SK-MEL-5 (cell line): ENCODE measurements around the gene KIAA1210. TPM values are rescaled to one million over a fixed set of nuclear protein-coding genes. Genes with fewer than 3 reads are reported as not detected.
"Not testable (repeated sequence)": the region's sequence is repeated elsewhere in the genome, so short reads cannot be mapped to it uniquely, and the experiment has no call there.

ENCODE experiments used
- DNase-seq: peaks from one replicate; pipeline ENCODE4 v3.0.0-alpha.2; 2016; ENCODE audit warnings: low read depth, low spot score
- in situ Hi-C: cut with HindIII; loops from 2 replicates; pipeline ENCODE4 v1.10.0; 2016; ENCODE audit warnings: low sequenced_read_pairs, high pct_unique_total_duplicates, low pct_unique_long_range_greater_than_20kb
- total RNA-seq: library from RNA; depleted of rRNA; stranded (reverse); fragments of >200 nt; shearing (Covaris generic); gene quantifications from 2 replicates; pipeline ENCODE4 v1.2.3, GENCODE V29; 2014; rRNA removed

KIAA1210 gene
- total RNA-seq, 1 experiment from 2014 or later, result 0.08 TPM

DNA sequence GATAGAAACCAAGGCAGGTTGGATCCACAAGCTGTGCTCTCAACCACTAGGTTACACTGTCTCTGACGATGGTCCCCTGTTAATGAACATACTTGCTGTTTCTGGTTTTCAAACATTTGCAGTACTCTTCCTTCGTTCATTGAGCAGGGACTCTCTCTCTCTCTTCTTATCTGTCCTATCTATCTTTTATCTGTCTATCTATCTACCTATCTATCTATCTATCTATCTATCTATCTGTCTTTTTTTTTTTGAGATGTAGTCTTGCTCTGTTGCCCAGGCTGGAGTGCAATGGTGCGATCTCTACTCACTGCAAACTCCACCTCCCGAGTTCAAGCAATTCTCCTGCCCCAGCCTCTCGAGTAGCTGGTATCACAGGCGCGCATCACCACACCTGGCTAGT lies 64.2 kb downstream of the KIAA1210 start:
- in situ Hi-C loops, result no loop called here
- DNase-seq, result no peak

DNA sequence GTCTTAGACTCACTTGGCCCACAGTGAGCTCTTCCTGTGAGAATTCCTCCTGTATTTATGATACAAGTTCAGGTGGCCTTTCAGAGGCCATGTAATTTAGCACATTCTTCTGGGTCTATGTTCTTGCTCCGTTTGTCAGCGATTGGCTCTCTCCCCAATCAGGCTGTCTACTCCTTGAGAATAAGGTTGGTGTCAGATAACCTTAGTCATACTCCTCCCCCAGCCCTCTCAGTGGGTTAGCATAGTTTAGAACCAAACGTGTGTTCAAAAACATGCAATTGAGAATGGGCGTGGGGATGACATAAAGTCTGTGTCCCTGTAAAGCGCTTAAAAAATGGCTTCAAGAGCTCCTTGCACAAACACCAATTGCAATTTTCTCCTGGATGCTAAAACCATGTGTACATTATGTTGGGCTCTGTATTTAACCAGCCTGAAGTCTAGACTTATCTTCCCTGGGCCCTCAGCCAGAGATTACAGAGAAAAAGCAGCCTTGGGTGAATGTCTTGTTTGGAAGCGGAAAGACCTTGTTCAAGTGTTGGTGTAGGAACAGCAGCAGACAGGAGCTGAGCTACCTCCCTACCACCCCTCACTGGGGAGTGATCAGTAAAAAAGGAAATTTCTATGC lies 64.8 kb downstream of the KIAA1210 start:
- in situ Hi-C loops, result no loop called here
- no peak for DNase-seq

DNA sequence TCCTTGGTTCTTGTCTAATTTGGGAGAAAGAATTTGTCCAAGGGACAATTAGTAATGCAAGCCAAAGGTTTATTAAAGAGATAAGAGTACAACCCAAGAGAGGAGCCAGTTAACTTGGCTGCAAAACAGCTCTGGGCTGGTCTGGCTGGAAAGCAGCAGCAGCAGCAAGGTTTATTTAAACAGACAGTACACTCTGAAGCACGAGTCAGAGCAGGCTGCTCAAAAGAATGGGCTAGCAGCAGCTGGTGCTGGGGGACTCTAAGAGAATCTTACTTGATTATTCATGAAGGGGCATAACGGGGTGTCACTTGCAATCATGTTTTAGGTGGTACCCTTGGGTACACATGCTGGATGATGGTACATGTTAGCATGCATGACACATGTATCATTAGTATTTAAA lies 71.9 kb downstream of the KIAA1210 start:
- in situ Hi-C loops, result no loop called here
- no peak for DNase-seq

DNA sequence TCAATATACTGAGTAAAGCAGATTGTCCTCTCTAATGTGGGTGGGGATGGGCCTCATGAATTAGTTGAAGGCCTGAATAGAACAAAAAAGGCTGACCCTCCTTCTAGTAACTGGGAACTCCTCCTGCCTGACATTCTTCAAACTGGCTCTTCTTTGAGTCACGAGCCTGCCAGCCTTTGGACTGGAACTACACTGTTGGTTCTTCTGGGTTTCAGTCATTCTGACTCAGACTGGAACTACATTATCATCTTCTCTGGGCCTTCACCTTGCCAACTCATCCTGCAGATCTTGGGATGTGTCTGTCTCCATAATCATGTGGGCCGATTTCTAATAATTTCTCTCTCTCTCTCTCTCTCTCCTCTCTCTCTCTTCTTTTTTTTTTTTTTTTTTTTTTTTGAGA lies 81.7 kb downstream of the KIAA1210 start:
- in situ Hi-C loops, result no loop called here

DNA sequence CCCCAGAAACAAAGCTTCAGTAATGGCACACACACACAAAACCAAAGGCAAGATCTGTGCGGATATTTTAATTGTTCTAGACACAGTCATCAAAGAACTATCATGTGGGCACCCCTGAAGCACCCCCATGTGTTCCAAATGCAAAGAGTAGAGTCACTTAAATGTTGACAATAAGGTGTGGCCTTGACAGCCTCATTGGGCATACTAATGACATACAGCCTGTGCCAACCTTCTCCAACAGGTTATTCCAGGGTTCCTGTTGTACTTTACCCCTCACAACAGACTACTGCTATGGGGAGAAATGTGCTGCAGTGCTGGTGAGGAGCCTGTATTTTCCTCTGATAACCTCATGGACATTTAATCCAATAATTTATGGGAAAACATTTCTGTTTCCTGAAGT lies 84.6 kb downstream of the KIAA1210 start:
- no peak for DNase-seq
- in situ Hi-C loops, result no loop called here

More for the DNA sequence above, 81.7 kb downstream of the KIAA1210 start:
- DNase-seq, result no peak

DNA sequence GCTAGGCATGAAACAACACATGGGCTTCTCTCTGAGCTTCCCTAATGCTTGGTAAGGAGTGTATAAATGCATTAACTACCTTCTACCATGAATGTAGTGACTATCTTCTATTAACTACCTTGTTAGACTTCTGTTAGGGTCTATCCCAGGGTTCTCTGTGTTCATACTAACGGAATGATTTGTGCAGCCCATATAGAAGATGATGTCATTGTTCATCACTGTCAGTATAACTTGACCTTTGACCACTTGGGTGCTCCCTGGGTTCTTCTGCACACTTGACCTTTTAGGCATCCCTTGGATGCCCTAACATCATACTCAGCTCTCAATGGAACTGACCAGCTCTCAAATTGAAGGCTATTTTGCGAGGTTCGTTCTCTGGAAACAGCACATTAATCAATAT lies 85.6 kb downstream of the KIAA1210 start:
- no peak for DNase-seq
- in situ Hi-C loops, result no loop called here

DNA sequence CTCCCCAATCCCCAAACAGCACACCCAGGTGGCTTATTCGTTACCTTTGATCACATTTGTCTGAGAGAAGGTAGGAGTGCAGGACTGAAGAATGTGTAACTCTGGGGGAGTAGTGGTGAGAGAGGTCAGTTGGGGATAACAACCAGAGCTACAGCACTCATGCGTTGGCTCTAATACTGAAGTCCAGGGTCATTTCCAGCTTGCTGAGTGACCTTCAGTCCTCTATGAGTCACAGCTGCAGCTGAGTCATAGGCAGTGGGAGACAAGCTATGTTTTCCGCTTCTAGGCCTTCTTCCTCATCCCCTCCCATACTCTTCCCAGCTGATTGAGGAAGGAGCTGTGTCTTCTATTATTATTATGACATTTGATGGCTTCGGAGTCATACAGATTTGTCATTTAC lies 86.4 kb downstream of the KIAA1210 start:
- DNase-seq, result peak; percentile 16
- in situ Hi-C loops, result no loop called here

DNA sequence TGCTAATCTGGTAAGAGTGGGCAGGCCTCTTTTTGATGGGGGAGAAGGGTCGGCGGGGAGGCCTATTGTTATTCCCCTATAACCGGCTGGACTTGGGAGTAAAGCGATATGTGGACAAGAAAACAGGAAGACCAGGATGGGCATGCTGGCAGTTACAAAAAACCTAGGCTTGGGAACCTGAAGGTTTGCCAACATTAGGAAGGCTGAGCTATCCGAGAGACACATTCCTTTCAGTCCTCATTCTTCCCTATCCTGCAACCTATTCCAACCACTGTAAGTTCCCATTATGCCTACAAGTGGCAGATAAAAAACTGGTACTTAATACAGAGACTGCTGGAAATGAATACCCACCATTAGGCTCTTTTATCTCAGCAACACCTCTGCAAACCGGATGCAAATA lies 87.2 kb downstream of the KIAA1210 start:
- DNase-seq, result no peak

DNA sequence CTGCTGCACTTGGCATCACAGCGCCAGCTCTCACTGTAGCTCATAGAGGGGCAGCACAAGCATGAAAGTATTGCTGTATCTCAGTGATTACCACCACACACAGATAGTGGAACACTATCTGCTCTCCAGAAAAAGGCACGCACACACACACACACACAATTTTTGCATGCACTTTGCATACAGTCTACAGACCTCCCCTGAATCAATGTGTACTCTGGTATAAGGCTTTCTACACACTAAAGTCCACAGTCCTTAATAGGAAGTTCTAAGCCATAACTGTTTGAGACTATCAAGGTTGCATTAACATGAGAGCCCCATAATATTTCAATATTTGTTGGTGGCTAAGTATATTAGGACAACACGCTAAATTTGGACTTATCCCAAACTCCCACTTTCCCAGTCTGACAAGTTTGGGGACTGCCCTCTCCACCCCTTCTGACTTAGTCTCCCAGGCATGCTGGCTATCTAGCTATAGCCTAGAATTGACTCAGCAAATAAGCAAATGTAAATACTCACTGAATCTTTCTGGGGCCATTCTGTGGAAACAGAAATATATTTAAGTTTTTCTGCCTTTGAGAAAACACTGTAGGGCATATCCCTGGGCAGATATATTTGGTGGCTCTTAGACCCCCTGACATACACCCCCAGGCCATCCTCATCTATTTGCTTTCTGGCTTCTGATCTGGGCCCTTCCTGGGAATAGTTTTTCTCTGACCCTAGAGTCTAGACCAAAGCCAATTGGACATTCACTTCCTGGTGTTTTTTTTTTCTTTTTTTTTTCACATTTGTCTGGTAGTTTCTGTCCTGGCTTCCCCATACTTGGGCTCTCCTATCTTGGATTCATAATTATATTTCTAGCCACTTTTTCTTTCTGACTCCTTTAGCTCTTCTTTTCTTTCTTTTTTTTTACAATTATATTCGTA lies 91.2 kb downstream of the KIAA1210 start:
- DNase-seq, result no peak
- in situ Hi-C loops, result no loop called here

More for the DNA sequence above, 87.2 kb downstream of the KIAA1210 start:
- in situ Hi-C loops, result no loop called here

DNA sequence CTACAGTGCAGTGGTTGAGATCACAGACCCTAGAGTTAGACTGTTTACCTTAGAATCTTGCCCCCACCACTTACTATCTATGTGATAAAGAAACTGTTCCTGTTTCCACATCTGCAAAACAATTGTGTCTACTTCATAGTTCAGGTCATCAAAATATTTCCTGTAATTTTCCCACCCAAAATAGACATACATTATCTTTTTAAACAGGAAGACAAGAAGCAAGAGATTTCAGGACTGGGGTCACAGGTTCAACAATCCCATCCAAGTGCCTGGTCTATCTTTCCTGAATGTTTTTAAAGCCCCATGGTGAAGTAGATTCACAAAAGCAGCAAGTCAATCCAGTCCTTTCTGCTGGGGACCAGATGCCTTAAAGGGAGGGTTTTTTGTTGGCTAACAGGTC lies 96.6 kb downstream of the KIAA1210 start:
- in situ Hi-C loops, result no loop called here
- no peak for DNase-seq

DNA sequence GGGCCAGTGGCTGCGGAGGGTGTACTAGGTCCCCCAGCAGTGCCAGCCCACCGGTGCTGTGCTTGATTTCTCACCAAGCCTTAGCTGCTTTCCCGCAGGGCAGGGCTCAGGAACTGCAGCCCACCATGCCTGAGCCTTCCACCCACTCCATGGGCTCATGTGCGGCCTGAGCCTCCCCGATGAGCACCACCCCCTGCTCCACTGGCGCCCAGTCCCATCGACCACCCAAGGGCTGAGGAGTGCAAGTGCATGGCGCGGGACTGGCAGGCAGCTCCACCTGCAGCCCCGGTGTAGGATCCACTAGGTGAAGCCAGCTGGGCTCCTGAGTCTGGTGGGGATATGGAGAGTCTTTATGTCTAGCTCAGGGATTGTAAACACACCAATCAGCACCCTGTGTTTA lies 98.0 kb downstream of the KIAA1210 start:
- in situ Hi-C loops, DNase-seq: not testable (repeated sequence)

DNA sequence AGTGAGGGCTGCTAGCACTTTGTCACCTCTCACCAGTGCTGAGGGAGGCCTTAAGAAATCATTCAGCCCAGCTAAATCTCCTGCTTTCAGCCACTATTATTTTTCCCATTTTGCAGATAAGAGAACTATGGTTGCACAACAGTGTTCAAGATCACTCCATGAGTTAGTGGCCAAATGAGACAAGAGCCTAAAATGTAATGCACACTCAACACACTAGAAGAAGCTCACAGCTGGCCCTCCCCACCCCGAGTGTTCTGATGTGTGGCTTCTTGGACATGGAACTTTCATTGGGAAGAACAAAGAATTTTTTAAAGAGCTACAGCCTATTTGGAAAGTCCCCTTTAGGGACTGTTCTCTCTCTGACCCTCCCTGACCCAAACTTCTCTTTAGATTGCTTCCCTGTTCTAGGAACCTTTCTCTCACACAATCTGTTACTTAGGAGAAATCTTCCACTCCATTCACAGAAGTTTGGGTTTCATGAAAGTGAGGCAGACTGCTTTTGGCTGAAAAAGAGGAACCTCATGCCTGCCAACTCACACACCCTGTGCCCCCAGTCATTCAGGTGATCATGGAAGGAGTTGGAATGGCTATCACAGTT lies 98.8 kb downstream of the KIAA1210 start:
- in situ Hi-C loops, result no loop called here
- DNase-seq, result no peak

Other genes starting within 250 kb of the KIAA1210 start
- gene LONRF3, start 153.2 kb downstream of the KIAA1210 start, total RNA-seq, result 2.4 and 2.8 TPM in 2 replicates
- not detected in 2 replicates for gene CT47C1, start 54.8 kb downstream of the KIAA1210 start, total RNA-seq
- gene PGRMC1, start 108.5 kb upstream of the KIAA1210 start, total RNA-seq, result 93.8 and 109 TPM in 2 replicates